AG10803 (cell line): ENCODE measurements around the gene GSTM3.

Experiments used
- DNase-seq: peaks from one replicate; pipeline ENCODE4 v3.0.0; 2010; ENCODE audit warnings: low read depth
- H3K4me3 ChIP-seq: 2 replicates; pipeline ENCODE4 v1.5.1; 2011; ENCODE audit warnings: mild to moderate bottlenecking, low read length, control low read depth
- TF ChIP-seq, protein P1 (sequence below): conservative IDR thresholded peaks from 2 replicates; pipeline ENCODE4 v1.5.1; 2011; ENCODE audit warnings: mild to moderate bottlenecking, low read length, control low read depth, inconsistent platforms

The GSTM3 gene

GRCh38 chr1:109786531-109787021, 45.7 kb upstream of the GSTM3 start:
- H3K4me3 ChIP-seq, result no peak overlapping the region
- TF ChIP-seq, protein P1, sequence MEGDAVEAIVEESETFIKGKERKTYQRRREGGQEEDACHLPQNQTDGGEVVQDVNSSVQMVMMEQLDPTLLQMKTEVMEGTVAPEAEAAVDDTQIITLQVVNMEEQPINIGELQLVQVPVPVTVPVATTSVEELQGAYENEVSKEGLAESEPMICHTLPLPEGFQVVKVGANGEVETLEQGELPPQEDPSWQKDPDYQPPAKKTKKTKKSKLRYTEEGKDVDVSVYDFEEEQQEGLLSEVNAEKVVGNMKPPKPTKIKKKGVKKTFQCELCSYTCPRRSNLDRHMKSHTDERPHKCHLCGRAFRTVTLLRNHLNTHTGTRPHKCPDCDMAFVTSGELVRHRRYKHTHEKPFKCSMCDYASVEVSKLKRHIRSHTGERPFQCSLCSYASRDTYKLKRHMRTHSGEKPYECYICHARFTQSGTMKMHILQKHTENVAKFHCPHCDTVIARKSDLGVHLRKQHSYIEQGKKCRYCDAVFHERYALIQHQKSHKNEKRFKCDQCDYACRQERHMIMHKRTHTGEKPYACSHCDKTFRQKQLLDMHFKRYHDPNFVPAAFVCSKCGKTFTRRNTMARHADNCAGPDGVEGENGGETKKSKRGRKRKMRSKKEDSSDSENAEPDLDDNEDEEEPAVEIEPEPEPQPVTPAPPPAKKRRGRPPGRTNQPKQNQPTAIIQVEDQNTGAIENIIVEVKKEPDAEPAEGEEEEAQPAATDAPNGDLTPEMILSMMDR, result no peak
- no peak for DNase-seq

DNA sequence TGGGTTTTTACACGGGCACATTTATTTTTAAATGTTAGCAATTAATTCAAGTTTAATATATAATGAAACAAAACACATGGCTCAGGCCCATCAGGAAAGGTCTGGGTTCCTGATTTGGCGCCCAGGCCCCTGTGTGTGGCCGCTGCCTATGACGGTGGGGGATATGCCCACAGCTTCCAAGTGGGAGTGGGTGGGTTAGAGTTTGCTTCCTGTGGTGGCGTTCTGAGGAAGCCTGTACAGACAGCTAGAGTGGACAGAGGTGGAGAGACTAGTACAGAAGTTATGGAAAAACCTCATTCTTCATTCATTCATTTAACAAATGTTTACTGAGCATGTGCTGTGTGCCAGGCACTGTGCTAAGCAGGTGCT, 45.3 kb upstream of the GSTM3 start:
- no peak overlapping the region for H3K4me3 ChIP-seq
- DNase-seq, result no peak
- TF ChIP-seq, protein P1, result no peak

DNA sequence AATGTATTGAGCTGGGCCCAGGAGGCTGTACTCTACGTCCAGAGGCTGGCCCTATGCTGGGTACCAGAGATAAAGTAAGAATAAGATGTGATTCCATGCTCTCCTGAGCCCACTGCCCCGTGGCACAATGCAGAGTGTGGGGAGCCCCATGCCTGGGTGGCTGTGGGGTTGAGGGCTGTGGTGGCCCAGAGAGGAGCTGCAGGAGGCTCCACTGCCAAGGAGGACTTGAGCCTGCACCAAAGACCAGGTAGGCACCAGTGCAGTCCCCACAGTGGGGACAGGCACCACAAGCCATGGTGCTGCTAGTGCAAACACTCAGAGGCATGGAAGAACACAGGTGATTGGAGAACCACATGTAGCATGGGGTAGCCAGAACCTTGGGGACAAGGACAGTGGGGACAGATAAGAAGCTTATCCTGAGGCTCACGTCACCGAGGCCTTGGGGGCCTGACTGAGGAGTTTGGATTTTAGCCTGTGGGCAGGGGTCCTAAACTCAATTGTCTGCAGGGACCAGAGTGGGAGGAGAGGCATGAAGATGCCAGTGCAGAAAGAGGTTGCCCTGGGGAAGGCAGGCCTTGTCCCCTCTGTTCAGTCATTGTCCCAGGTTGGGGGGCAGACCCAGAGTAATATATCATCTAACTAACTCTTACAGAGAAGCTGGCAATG, 44.7 kb upstream of the GSTM3 start:
- no peak for DNase-seq
- H3K4me3 ChIP-seq, result no peak overlapping the region
- TF ChIP-seq, protein P1, result no peak

DNA sequence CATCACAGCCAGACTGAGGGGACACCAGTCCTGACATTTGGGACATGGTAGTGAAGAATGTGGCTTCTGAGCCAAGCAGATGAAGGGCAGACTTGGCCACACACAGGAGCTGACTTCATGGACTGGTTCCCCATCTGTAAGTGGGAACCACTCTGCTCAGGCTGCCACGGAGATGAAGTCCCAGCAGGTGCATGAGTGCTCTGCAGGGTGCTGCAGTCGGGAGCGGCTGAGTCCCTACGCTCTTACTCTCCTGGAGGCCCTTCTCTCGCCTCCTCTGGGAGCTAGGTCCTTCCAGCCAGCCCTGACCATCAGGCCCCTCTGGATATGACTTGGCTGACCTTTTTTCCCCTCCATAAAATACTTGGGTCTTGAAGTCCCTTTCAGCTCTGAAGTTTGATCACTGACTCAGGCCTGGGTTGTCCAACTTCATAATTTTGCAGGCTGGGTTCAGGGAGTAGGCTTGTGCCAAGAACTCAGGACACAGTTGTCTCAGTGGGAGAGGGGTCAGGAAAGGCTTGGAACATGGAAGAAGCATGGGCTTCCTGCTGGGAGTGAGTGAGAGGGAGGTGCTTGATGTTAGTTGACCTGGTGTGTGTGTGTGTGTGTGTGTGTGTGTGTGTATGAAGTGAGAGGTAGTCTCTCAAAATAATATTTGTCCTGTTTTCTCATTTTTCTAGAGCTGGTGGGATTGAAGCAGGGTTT, 43.9 kb upstream of the GSTM3 start:
- TF ChIP-seq, protein P1, result no peak
- H3K4me3 ChIP-seq, result no peak overlapping the region
- no peak for DNase-seq

DNA sequence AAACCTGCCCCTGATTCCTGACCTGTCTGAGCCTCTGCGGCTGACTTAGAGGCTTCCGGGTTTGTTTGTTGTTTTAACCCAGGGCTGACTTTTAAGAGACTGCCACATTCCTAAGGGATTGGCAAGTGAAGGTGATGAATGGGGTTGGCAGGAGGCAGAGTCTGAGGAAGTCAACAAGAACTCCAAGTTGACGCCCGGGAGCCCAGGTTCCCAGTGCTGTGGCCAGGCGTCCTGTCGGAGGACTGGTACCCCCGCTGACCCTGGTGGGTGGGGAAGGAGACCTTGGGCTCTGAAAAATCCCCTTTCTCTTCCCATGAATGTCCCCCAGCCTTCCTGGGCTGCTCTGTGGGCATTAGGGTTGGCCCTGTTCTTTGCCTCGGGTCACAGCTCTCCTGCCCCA, 42.6 kb upstream of the GSTM3 start:
- no peak overlapping the region for H3K4me3 ChIP-seq
- DNase-seq, result peak; percentile 88
- TF ChIP-seq, protein P1, result no peak

GRCh38 chr1:109782927-109783326, 42.1 kb upstream of the GSTM3 start:
- no peak for DNase-seq
- TF ChIP-seq, protein P1, result no peak
- no peak overlapping the region for H3K4me3 ChIP-seq

- TF ChIP-seq, protein P1, result no peak
- no peak overlapping the region for H3K4me3 ChIP-seq
- peak; percentile 91 for DNase-seq
Measured at GRCh38 chr1:109782514-109782913, 41.7 kb upstream of the GSTM3 start.
